K562 (cell line): ENCODE results near the gene COA4. TPM values are rescaled to one million over a fixed set of nuclear protein-coding genes. Genes with fewer than 3 reads are reported as not detected.

Source experiments
- ARID2 ChIP-seq: fragments of 450-650 bp; IDR thresholded peaks from 2 replicates; pipeline ENCODE4 v1.6.1; 2017; ENCODE audit warnings: antibody characterized with exemption, mild to moderate bottlenecking
- CBX1 ChIP-seq: sonication (generic); IDR thresholded peaks from 2 replicates; pipeline ENCODE4 v1.6.1; 2016; ENCODE audit warnings: antibody characterized with exemption, low read depth, mild to moderate bottlenecking
- CHD4 ChIP-seq: fragments of 200-600 bp; sonication (generic); IDR thresholded peaks from 3 replicates; pipeline ENCODE4 v1.6.1; 2012; ENCODE audit warnings: low read depth, mild to moderate bottlenecking, mixed read lengths, low read length, inconsistent platforms; ENCODE audit not compliant: insufficient read depth, insufficient replicate concordance, poor library complexity, severe bottlenecking
- EP300 ChIP-seq: IDR thresholded peaks from 2 replicates; pipeline ENCODE4 v1.6.1; 2012; ENCODE audit warnings: low read length, improper control_type of control experiment
- HES1 ChIP-seq: fragments of 450-650 bp; IDR thresholded peaks from 2 replicates; pipeline ENCODE4 v1.6.1; 2016; ENCODE audit warnings: low read depth, mild to moderate bottlenecking, moderate library complexity
- LCOR ChIP-seq: sonication (generic); formaldehyde crosslinking; IDR thresholded peaks from 2 replicates; pipeline ENCODE4 v1.8.0; 2022; ENCODE audit warnings: mild to moderate bottlenecking, missing genetic modification reagents
- MAZ ChIP-seq, 2 experiments: fragments of 450-650 bp in 1 of 2; sonication (generic) in 1 of 2; formaldehyde crosslinking; IDR thresholded peaks in 1 of 2; conservative IDR thresholded peaks in 1 of 2; 2 replicates each; pipeline versions ENCODE4 v1.4.0 to v1.5.0; 2020; ENCODE audit warnings: mild to moderate bottlenecking in 1 of 2, missing genetic modification reagents in 1 of 2
- MEIS2 ChIP-seq: fragments of 450-650 bp; IDR thresholded peaks from 2 replicates; pipeline ENCODE4 v1.6.1; 2014; ENCODE audit warnings: mild to moderate bottlenecking; ENCODE audit not compliant: partially characterized antibody
- NFIX ChIP-seq: fragments of 250-450 bp; sonication (Bioruptor Pico); IDR thresholded peaks from 2 replicates; pipeline ENCODE4 v1.4.0; 2020; ENCODE audit warnings: low read depth, mild to moderate bottlenecking, moderate library complexity
- PBX2 ChIP-seq, 2 experiments: IDR thresholded peaks in 1 of 2; conservative IDR thresholded peaks in 1 of 2; 2 replicates each; pipeline ENCODE4 v1.6.1; 2016; ENCODE audit warnings: low read depth in 2 of 2, mild to moderate bottlenecking in 1 of 2, missing compliant biosample characterization in 1 of 2, missing genetic modification characterization in 1 of 2, moderate library complexity in 1 of 2
- PML ChIP-seq: IDR thresholded peaks from 2 replicates; pipeline ENCODE4 v1.6.1; 2012; ENCODE audit warnings: low read length, inconsistent platforms
- SMARCC2 ChIP-seq: fragments of 450-650 bp; IDR thresholded peaks from 2 replicates; pipeline ENCODE4 v1.6.1; 2017; ENCODE audit warnings: antibody characterized with exemption, moderate library complexity, mild to moderate bottlenecking, low read depth
- TAL1 ChIP-seq: fragments of 450-650 bp; IDR thresholded peaks from 2 replicates; pipeline ENCODE4 v1.6.1; 2016; ENCODE audit warnings: mild to moderate bottlenecking
- TCF7L2 ChIP-seq: fragments of 150-350 bp; IDR thresholded peaks from 2 replicates; pipeline ENCODE4 v1.6.1; 2016; ENCODE audit warnings: low read depth, mild to moderate bottlenecking, low read length, moderate library complexity
- ZBTB5 ChIP-seq: fragments of 450-650 bp; IDR thresholded peaks from 2 replicates; pipeline ENCODE4 v1.6.1; 2017; ENCODE audit warnings: antibody characterized with exemption
- ZFP36 ChIP-seq: fragments of 150-350 bp; IDR thresholded peaks from 2 replicates; pipeline ENCODE4 v1.6.1; 2018; ENCODE audit warnings: low read length, low read depth; ENCODE audit not compliant: partially characterized antibody
- ZFX ChIP-seq: sonication (generic); formaldehyde crosslinking; IDR thresholded peaks from 2 replicates; pipeline ENCODE4 v1.8.0; 2022; ENCODE audit warnings: mild to moderate bottlenecking, missing genetic modification reagents, moderate library complexity
- polyA plus RNA-seq, 8 experiments: library from polyadenylated mRNA; depleted of rRNA in 4 of 8; stranded (reverse) in 5 of 8; unstranded in 3 of 8; fragments of >200 nt; fragmentation: Nextera tagmentation in 2 of 8; fragmentation: Illumina TruSeq in 1 of 8; extraction: Ambion mirVana in 2 of 8; extraction: Trizol in 1 of 8; gene quantifications; 2 replicates each; pipeline versions ENCODE4 v1.2.1 to v1.2.3, GENCODE V29; 2011 to 2014; ENCODE audit warnings: inconsistent platforms in 1 of 8, missing spikeins in 1 of 8
- total RNA-seq, 7 experiments: library from RNA; depleted of rRNA in 6 of 7; stranded (reverse); fragments of >200 nt in 6 of 7; fragmentation: Illumina TruSeq in 2 of 7; extraction: Trizol in 2 of 7; gene quantifications; 2 replicates each; pipeline versions ENCODE4 v1.2.1 to v1.2.3, GENCODE V29; 2011 to 2021; ENCODE audit warnings: low replicate concordance in 1 of 7

COA4 gene
- total and polyA plus RNA-seq, 9 of the 15 experiments (the other 6 are each of a cell fraction or from before 2014, with no cell fraction given): 108 to 255 (median 152) TPM

- TF ChIP-seq ZBTB5 (no peak), NFIX (CRISPR knock-in tag) (no peak), CHD4 (peak; percentile 98), LCOR (peak; percentile 45; the same call in 1 of the 2 replicates), HES1 (no peak), MAZ (CRISPR knock-in tag; conservative IDR thresholded peaks at IDR 0.05 in 1 of 2, IDR thresholded peaks at IDR 0.05 in 1 of 2) (no peak), SMARCC2 (no peak), TCF7L2 (no peak), PML (0 out of 2 replicates have a peak, but pooled peaks have one; percentile 19), ARID2 (no peak), EP300 (0 out of 2 replicates have a peak, but pooled peaks have one; percentile 14), MEIS2 (peak; percentile 84), CBX1 (no peak), ZFX (CRISPR knock-in tag) (no peak), ZFP36 (no peak), PBX2 (CRISPR knock-in tag; IDR thresholded peaks at IDR 0.05; ENCODE audit: low read depth) (no peak), PBX2 (tag; conservative IDR thresholded peaks at IDR 0.05; ENCODE audit: low read depth) (peak; percentile 84), TAL1 (0 out of 2 replicates have a peak, but pooled peaks have one; percentile 5)
Observed at GRCh38 chr11:73851046-73851764, 25.4 kb downstream of the COA4 start (continued).
